PC-9 (cell line): ENCODE data around the gene KRT38.

ENCODE experiments used
- EZH2 ChIP-seq: fragments of 200-600 bp; sonication (generic); IDR thresholded peaks from 2 replicates; pipeline ENCODE4 v1.8.0; 2017; ENCODE audit warnings: antibody characterized with exemption, low read depth
- TF ChIP-seq, protein P1 (sequence below): fragments of 200-600 bp; sonication (generic); conservative IDR thresholded peaks from 2 replicates; pipeline ENCODE4 v1.6.1; 2017; ENCODE audit warnings: mixed run types, antibody characterized with exemption, mild to moderate bottlenecking, moderate library complexity

DNA sequence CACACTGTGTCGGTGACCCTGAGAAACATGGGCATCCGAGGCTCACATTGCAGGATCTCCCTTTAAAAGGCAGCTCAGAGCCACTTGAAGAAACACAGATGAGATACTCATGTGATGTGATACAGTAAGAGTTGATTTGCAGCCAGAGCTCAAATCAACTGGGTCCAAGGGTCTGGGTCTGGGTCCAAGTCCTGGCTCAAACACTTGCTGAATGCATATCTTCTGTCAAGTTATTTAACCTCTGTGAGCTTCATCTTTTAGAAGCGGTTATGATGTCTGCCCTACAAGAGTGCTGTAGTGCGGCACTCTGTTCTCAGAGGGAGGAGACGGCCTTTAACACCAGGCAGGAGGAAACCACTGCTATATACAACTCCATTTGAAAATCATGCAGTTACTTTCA is 6.4 kb downstream of the KRT38 start:
- TF ChIP-seq, protein P1, sequence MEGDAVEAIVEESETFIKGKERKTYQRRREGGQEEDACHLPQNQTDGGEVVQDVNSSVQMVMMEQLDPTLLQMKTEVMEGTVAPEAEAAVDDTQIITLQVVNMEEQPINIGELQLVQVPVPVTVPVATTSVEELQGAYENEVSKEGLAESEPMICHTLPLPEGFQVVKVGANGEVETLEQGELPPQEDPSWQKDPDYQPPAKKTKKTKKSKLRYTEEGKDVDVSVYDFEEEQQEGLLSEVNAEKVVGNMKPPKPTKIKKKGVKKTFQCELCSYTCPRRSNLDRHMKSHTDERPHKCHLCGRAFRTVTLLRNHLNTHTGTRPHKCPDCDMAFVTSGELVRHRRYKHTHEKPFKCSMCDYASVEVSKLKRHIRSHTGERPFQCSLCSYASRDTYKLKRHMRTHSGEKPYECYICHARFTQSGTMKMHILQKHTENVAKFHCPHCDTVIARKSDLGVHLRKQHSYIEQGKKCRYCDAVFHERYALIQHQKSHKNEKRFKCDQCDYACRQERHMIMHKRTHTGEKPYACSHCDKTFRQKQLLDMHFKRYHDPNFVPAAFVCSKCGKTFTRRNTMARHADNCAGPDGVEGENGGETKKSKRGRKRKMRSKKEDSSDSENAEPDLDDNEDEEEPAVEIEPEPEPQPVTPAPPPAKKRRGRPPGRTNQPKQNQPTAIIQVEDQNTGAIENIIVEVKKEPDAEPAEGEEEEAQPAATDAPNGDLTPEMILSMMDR, result no peak
- TF ChIP-seq EZH2, result no peak
